KMS-11 (cell line): ENCODE data around the gene RIPK4.

Experiments used
- H2AFZ ChIP-seq: fragments of 200-600 bp; sonication (generic); 2 replicates; pipeline ENCODE4 v1.6.1; 2016; ENCODE audit warnings: antibody characterized with exemption, mixed run types, low read depth
- H3K27ac ChIP-seq: fragments of 200-600 bp; sonication (generic); 2 replicates; pipeline ENCODE4 v1.6.1; 2016; ENCODE audit warnings: mild to moderate bottlenecking, mixed run types
- H3K27me3 ChIP-seq: fragments of 200-600 bp; sonication (generic); 2 replicates; pipeline ENCODE4 v1.6.1; 2017; ENCODE audit warnings: mild to moderate bottlenecking, low read depth, mixed run types, moderate library complexity; ENCODE audit not compliant: insufficient read depth
- H3K36me3 ChIP-seq: fragments of 200-600 bp; sonication (generic); 2 replicates; pipeline ENCODE4 v1.6.1; 2017; ENCODE audit warnings: mild to moderate bottlenecking, mixed run types; ENCODE audit not compliant: insufficient read depth
- H3K4me1 ChIP-seq: fragments of 200-600 bp; sonication (generic); 2 replicates; pipeline ENCODE4 v1.6.1; 2016; ENCODE audit warnings: mild to moderate bottlenecking, low read depth, mixed run types; ENCODE audit not compliant: poor library complexity, severe bottlenecking
- H3K4me2 ChIP-seq: fragments of 200-600 bp; sonication (generic); 2 replicates; pipeline ENCODE4 v1.7.0; 2016; ENCODE audit warnings: mild to moderate bottlenecking, mixed run types
- H3K4me3 ChIP-seq: fragments of 200-600 bp; sonication (generic); IDR thresholded peaks from 2 replicates; pipeline ENCODE4 v1.6.1; 2017; ENCODE audit warnings: low read depth, low read length, mixed read lengths; ENCODE audit not compliant: insufficient read depth
- H3K79me2 ChIP-seq: fragments of 200-600 bp; sonication (generic); 2 replicates; pipeline ENCODE4 v1.6.1; 2016; ENCODE audit warnings: low read depth, mixed run types; ENCODE audit not compliant: insufficient read depth
- H3K9ac ChIP-seq: fragments of 200-600 bp; sonication (generic); 2 replicates; pipeline ENCODE4 v1.6.1; 2016; ENCODE audit warnings: mild to moderate bottlenecking, mixed run types
- H4K20me1 ChIP-seq: fragments of 200-600 bp; sonication (generic); 2 replicates; pipeline ENCODE4 v1.6.1; 2016; ENCODE audit warnings: mild to moderate bottlenecking, mixed run types; ENCODE audit not compliant: insufficient read depth
- TF ChIP-seq, protein P1 (sequence below): fragments of 200-600 bp; sonication (generic); conservative IDR thresholded peaks from 2 replicates; pipeline ENCODE4 v1.6.1; 2017; ENCODE audit warnings: low read depth, mild to moderate bottlenecking, antibody characterized with exemption, low read length, moderate library complexity, mixed read lengths

Gene RIPK4

DNA sequence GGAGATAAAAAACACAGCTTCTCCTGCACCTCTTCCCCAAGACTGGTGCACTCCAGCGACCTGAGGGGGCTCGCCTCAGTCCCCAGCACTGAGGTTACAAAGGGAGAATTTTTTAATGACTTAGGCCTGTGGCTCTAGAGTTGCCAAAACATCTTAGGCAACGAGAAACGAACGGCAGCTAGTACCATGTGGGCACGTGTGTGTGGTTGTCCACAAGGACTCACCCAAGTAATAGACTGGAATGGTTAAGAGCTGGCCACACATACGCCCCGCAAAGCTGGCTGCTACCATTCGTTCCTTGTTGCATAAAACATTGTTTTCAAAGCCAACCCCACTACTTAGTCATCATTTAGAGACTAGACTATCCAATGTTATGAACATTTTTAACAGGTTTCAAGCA, 26.9 kb downstream of the RIPK4 start:
- Histone ChIP-seq H4K20me1 (no peaks in the 10 kb centered on the region), H2AFZ (no peak overlapping the region), H3K4me3 (no peak overlapping the region), H3K36me3 (no peaks in the 10 kb centered on the region), H3K27ac (no peak overlapping the region), H3K4me1 (no peaks in the 10 kb centered on the region), H3K9ac (no peak overlapping the region), H3K79me2 (no peaks in the 10 kb centered on the region), H3K4me2 (no peak overlapping the region), H3K27me3 (no peaks in the 10 kb centered on the region)
- TF ChIP-seq, protein P1, sequence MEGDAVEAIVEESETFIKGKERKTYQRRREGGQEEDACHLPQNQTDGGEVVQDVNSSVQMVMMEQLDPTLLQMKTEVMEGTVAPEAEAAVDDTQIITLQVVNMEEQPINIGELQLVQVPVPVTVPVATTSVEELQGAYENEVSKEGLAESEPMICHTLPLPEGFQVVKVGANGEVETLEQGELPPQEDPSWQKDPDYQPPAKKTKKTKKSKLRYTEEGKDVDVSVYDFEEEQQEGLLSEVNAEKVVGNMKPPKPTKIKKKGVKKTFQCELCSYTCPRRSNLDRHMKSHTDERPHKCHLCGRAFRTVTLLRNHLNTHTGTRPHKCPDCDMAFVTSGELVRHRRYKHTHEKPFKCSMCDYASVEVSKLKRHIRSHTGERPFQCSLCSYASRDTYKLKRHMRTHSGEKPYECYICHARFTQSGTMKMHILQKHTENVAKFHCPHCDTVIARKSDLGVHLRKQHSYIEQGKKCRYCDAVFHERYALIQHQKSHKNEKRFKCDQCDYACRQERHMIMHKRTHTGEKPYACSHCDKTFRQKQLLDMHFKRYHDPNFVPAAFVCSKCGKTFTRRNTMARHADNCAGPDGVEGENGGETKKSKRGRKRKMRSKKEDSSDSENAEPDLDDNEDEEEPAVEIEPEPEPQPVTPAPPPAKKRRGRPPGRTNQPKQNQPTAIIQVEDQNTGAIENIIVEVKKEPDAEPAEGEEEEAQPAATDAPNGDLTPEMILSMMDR: no peak

DNA sequence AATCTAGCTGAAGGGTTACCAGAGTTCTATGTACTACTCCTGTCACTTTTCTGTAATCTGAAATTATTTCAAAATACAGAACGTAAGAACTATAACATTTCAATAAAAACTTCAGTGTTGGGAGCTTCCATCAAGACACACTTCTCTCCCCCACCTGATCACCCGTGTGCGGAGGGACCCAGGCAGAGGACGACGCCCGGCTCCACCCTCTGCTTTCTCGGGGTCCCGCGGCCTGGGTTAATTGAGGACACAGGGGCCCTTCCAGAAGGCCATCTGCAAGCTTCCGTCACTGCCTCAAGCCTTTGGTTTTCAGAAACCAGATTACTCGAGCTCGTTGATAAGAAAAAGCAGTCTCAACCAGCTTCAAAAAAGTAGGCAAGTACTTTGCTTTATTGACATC, 27.8 kb downstream of the RIPK4 start:
- Histone ChIP-seq H3K27ac (no peak overlapping the region), H3K4me1 (no peaks in the 10 kb centered on the region), H3K79me2 (no peaks in the 10 kb centered on the region), H3K36me3 (no peaks in the 10 kb centered on the region), H2AFZ (no peak overlapping the region), H4K20me1 (no peaks in the 10 kb centered on the region), H3K4me2 (no peak overlapping the region), H3K9ac (no peak overlapping the region), H3K4me3 (no peak overlapping the region), H3K27me3 (no peaks in the 10 kb centered on the region)
- TF ChIP-seq, protein P1: no peak

DNA sequence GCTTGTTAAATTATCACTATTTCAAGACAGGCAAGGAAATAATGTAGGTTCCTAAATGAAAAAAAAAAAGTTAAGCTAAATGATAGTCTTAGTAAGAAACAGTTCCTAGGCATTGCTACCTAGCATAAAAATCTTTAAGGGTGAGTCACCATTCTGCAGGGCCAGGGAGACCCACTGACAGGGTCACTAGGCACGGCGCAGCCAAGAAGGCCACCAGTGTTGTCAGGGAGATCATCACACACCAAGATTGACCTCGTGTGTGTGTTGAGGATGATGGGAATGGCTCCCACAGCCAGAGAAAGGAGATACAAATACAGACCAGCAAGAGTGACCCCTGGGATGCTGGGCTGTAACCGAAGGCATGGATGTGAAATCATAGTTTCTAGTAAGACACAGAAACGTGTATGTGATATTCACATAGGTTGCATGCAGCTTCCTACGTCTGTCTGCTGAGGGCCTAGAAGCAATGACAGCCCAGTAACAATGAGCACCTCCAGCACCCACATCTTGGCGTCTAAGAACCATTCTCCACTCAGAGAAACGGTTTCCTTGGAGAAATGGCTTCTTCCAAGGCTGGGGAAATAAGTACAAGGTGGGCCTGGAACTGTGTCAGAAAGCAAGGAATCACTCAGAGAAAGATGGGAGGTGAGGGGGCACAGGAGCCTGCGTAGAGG, 29.1 kb downstream of the RIPK4 start:
- Histone ChIP-seq H3K4me3 (no peak overlapping the region), H3K36me3 (no peaks in the 10 kb centered on the region), H3K79me2 (no peaks in the 10 kb centered on the region), H3K4me2 (no peak overlapping the region), H2AFZ (no peak overlapping the region), H4K20me1 (no peaks in the 10 kb centered on the region), H3K27ac (no peak overlapping the region), H3K27me3 (no peaks in the 10 kb centered on the region), H3K4me1 (no peaks in the 10 kb centered on the region), H3K9ac (no peak overlapping the region)
- TF ChIP-seq, protein P1: no peak

DNA sequence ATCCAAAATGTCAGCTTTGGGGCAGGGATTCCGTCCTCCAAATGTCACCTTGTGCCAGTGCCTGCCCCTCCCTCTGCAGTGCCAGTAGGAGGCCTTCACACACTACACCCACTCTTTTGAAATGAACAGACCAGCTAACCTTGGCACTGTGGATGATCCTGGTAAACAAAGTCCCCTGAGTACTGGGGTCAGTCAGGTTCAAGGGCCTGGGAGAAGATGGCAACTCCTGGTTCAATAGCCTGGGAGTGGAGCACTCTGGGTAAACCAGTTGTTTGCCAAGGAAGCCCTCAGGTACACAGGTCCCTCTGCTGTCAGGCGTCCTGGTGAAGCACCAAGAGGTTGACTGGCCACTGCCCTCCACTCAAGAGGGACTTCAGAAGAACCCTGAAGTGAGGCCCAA, 30.4 kb downstream of the RIPK4 start:
- no peak overlapping the region for H3K27ac ChIP-seq
- no peaks in the 10 kb centered on the region for H3K27me3 ChIP-seq
- no peak overlapping the region for H2AFZ ChIP-seq
- no peaks in the 10 kb centered on the region for H3K36me3 ChIP-seq
- no peak overlapping the region for H3K4me2 ChIP-seq
- H3K79me2 ChIP-seq: no peaks in the 10 kb centered on the region
- H3K9ac ChIP-seq: no peak overlapping the region
- TF ChIP-seq, protein P1: no peak
- no peaks in the 10 kb centered on the region for H4K20me1 ChIP-seq
- no peaks in the 10 kb centered on the region for H3K4me1 ChIP-seq
- no peak overlapping the region for H3K4me3 ChIP-seq
